Hippocampal formation (tissue), 2 donors: ENCODE measurements around the gene TRMT61B.

Source experiments
- DNase-seq, 2 donors: peaks; one replicate each; lab custom pipeline; 2025; lab: John Stamatoyannopoulos, UW

The TRMT61B gene

GRCh38 chr2:28855977-28856376 is 14.1 kb downstream of the TRMT61B start:
- DNase-seq, result no peak

DNA sequence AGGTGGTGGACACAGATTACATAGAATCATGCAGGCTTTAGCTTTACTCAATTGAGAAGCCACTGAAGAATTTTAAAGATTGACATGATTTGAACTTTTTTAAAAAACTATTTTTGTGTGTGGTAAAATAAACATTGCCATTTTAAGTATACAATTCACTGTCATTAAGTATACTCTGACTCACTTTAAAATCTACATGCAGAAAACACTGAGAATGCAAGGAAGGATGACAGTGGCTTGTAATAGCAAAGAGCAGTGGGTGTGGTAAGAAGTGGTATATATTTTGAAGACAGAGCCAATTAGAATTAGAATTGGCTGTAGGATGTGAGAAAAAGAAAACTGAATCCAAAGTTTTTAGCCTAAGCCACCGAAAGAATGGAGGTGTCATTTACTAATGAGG is 14.9 kb downstream of the TRMT61B start:
- DNase-seq, result no peak

DNA sequence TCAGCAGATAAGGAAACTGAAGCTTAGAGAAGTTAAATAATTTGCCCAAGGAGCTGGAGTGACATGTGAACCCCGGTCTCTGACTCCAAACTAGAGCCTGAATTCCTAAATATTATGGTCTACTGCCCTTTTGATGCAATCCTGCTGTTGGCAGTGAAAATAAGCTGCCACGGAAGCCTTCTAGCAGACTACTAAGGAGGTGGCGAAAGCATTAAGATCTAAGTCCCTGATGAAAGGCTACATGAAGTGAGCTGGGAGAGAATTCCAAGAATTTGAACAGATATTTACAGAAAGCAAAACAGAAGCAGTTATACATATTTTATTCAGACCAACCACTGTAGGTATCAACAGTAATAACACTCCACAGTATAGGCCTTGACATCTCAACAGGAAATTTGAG is 28.1 kb downstream of the TRMT61B start:
- no peak for DNase-seq

DNA sequence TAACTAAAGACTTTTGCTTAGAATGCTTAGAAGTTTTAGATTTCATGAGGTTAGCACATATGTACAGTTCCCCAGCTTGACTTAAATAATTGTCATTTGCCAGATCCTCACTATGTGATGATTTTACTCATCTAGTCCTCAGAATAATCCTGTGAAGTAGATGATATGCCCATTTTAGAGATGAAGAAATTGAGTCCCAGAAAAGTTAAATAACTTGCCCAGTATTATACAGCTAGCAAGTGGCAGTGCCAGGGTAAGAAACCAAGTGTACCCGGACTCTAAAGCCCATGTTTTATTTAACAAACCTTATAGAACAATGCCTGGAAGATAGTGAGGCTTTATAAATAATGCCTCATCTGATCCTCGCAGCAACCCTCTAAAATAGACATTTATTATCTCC is 31.1 kb downstream of the TRMT61B start:
- no peak for DNase-seq

GRCh38 chr2:28835781-28836180 is 34.3 kb downstream of the TRMT61B start:
- no peak for DNase-seq

- no peak for DNase-seq
Observed at GRCh38 chr2:28833740-28834470, 36.2 kb downstream of the TRMT61B start.

- no peak for DNase-seq
Observed at GRCh38 chr2:28828382-28828781, 41.7 kb downstream of the TRMT61B start.

- DNase-seq, result no peak
Observed at GRCh38 chr2:28824870-28825269, 45.2 kb downstream of the TRMT61B start.

- DNase-seq, result no peak
Observed at GRCh38 chr2:28824207-28824606, 45.9 kb downstream of the TRMT61B start.

- no peak for DNase-seq
Observed at GRCh38 chr2:28822036-28822435, 48.1 kb downstream of the TRMT61B start.

GRCh38 chr2:28821295-28821958 is 48.7 kb downstream of the TRMT61B start:
- DNase-seq, result no peak

- DNase-seq, result no peak
Observed at GRCh38 chr2:28818053-28818452, 52.1 kb downstream of the TRMT61B start.

- peak in 1 of 2 donors; percentile 22 for DNase-seq
Observed at GRCh38 chr2:28810384-28811285, 59.5 kb downstream of the TRMT61B start, which contains the start of gene SPDYA. Gene SPDYA, plus strand, starts transcription at chr2:28810834. Its CDS starts 5,181 bp downstream, at chr2:28816015.

DNA sequence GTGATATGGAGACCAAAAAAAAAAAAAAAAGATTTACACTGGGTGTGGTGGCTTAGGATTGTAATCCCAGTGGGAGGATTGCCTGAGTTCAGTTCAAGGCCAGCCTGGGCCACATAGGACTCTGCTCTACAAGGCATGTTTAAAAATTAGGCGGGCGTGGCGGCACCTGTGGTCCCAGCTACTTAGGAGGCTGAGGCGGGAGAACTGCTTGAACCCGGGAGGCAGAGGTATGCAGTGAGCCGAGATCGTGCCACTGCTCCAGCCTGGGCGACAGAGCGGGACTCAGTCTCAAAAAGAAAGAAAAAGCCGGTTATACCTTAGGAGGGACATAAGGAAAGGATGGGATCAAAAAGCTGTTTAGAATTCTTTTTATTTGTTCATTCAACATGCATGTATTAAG is 60.2 kb downstream of the TRMT61B start:
- no peak for DNase-seq

DNA sequence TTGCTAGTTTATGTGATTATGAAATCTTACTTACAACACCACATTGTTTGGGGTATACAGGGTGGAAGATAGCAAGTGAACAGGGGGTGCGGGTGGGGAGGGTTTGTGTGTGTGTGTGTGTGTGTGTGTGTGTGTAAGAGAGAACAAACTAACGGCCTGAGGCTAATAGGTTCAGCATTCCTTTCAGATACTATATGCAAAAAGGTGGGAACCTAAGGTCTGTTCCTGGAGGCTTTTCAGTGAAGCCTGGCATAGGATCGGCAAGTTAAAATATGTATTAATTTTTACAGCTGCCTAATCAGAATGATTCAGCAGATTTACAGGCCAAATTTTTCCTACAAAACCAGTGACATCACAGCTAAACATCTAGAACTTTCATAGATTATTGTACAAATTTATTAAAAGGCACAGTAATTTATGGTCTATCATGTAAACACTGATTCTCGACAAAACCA is 67.1 kb downstream of the TRMT61B start:
- no peak for DNase-seq

GRCh38 chr2:28801726-28802125 is 68.4 kb downstream of the TRMT61B start:
- no peak for DNase-seq
